GM18508 (cell line): Measurements from ENCODE around the gene MIPOL1.
"Not testable (repeated sequence)": the region's sequence is repeated elsewhere in the genome, so short reads cannot be mapped to it uniquely, and the experiment has no call there.

ENCODE experiments used
- ATAC-seq: cut with Tn5 transposase; IDR thresholded peaks from one replicate; pipeline ENCODE4 v1.9.1; 2021; ENCODE audit warnings: moderate number of reproducible peaks; ENCODE audit not compliant: insufficient read depth, unreplicated experiment

MIPOL1 gene

GRCh38 chr14:37278636-37279538, 81.2 kb downstream of the MIPOL1 start:
- no peak for ATAC-seq

GRCh38 chr14:37279818-37280217, 82.1 kb downstream of the MIPOL1 start:
- ATAC-seq: no peak

- ATAC-seq: no peak
These were observed 87.0 kb downstream of the MIPOL1 start for GRCh38 chr14:37284760-37285159.

- ATAC-seq: no peak
These were observed 87.5 kb downstream of the MIPOL1 start for GRCh38 chr14:37285220-37285619.

GRCh38 chr14:37289688-37290087, 92.0 kb downstream of the MIPOL1 start:
- no peak for ATAC-seq

- ATAC-seq: not testable (repeated sequence)
These were observed 97.5 kb downstream of the MIPOL1 start for GRCh38 chr14:37295262-37295661.

GRCh38 chr14:37311252-37311651, 113.5 kb downstream of the MIPOL1 start:
- no peak for ATAC-seq

- ATAC-seq: no peak
These were observed 121.2 kb downstream of the MIPOL1 start for GRCh38 chr14:37318938-37319337.

GRCh38 chr14:37320106-37320505, 122.4 kb downstream of the MIPOL1 start:
- no peak for ATAC-seq

- ATAC-seq: no peak
These were observed 127.6 kb downstream of the MIPOL1 start for GRCh38 chr14:37325332-37325731.

- no peak for ATAC-seq
These were observed 128.7 kb downstream of the MIPOL1 start for GRCh38 chr14:37326434-37326833.

- ATAC-seq: not testable (repeated sequence)
These were observed 130.2 kb downstream of the MIPOL1 start for GRCh38 chr14:37327933-37328332.

GRCh38 chr14:37328673-37329072, 130.9 kb downstream of the MIPOL1 start:
- ATAC-seq: no peak

GRCh38 chr14:37329189-37330001, 131.7 kb downstream of the MIPOL1 start:
- ATAC-seq: no peak

GRCh38 chr14:37330910-37331309, 133.2 kb downstream of the MIPOL1 start:
- ATAC-seq: no peak

GRCh38 chr14:37340353-37340752, 142.6 kb downstream of the MIPOL1 start:
- no peak for ATAC-seq

- ATAC-seq: no peak
These were observed 145.8 kb downstream of the MIPOL1 start for GRCh38 chr14:37343307-37344094.

- no peak for ATAC-seq
These were observed 165.9 kb downstream of the MIPOL1 start for GRCh38 chr14:37363661-37364060.

GRCh38 chr14:37369425-37369824, 171.7 kb downstream of the MIPOL1 start:
- no peak for ATAC-seq

- ATAC-seq: no peak
These were observed 177.8 kb downstream of the MIPOL1 start for GRCh38 chr14:37375566-37375965.
